Measurements from ENCODE around the gene BACH2.

BACH2 gene

DNA sequence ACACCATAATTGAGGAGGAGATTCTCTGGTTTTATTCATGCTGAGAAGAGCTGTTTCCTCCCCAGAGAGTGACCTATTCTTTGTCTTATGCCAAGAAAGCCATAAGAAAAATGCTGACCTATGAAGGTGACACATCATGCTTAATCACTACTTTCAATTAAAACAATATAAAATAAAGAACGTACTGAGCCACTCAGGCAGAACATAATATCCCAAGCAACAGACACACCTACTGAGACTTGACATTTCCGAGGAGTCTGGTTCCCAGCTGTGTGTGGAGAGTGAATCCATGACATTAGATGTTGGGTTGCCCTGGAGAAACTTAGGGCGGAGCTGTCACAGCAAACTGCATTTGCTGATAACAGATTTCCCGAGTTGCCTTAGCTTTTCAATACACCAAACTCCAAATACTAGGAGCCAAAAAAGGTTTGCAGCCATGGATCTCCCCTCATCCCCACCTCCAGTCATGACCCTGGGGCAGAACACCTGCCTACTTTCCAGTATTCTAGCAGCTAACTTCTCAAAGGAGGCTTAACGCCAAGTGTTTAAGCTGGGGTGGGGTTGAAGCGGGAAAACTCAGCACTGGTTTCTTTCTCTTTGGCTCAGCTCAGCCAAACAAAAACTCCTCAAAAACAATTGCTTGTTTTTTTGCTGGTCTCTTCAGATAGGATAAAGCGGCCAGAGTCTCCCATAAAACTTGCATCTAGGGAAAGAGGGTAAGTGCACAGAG, 92.2 kb downstream of the BACH2 start:
- Histone ChIP-seq H3K27me3 (ENCODE audit: control insufficient read depth in 5 of 5, insufficient read depth in 4 of 5, low read length in 5 of 5) (no peaks in the 10 kb centered on the region), H3K4me3 (ENCODE audit: low read depth in 1 of 5, low read length in 5 of 5) (no peak overlapping the region), H3K4me1 (ENCODE audit: control insufficient read depth in 5 of 5, insufficient read depth in 5 of 5, low read length in 5 of 5) (no peaks in the 10 kb centered on the region), H3K9ac (ENCODE audit: low read length in 5 of 5) (no peak overlapping the region), H3K27ac (ENCODE audit: low read depth, low read length) (no peak overlapping the region), H3K9me3 (ENCODE audit: control insufficient read depth in 5 of 5, low read length in 5 of 5) (no peaks in the 10 kb centered on the region), H3K36me3 (ENCODE audit: control insufficient read depth in 5 of 5, insufficient read depth in 5 of 5, low read length in 5 of 5) (no peaks in the 10 kb centered on the region)

DNA sequence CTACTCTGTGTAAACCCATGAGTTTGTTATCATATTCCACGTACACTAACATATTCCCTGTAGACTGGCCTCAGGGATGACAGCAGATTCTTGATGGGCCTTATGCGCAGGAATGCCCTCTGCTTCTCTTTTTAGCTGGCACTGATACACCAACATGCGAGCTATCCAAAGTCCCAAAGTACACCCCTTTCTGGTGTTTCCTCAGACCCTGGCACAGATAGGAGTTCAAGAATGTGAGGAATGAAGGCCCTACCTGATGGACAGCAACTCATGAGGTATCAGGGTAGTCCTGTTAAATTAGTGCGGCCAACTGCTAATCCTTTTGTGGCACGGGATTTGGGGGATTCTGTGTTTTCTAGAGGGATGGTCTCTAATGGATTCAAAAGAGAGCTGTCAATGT, 93.0 kb downstream of the BACH2 start:
- H3K4me1 ChIP-seq (ENCODE audit: control insufficient read depth in 5 of 5, insufficient read depth in 5 of 5, low read length in 5 of 5): no peaks in the 10 kb centered on the region

DNA sequence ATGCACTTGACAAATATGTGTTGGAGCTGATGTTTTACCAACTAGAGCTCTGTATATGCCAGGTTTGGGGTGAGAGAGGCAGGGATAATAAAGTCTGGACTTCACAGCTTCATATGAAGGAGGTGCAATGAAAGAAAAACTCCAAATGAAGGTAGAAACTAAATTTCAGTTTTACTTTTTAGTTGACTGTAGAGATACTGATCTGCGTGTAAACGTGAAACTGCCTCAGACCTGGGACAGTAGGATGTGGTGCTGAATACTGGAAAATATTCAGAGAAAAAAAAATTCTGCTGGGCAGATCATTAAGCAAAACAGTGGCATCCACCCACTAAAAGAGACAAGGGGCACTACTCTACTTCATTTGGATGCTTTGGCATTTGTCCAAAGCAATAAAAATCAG, 94.5 kb downstream of the BACH2 start:
- Histone ChIP-seq H3K9me3 (ENCODE audit: control insufficient read depth in 5 of 5, low read length in 5 of 5) (no peaks in the 10 kb centered on the region), H3K9ac (ENCODE audit: low read length in 5 of 5) (no peak overlapping the region), H3K27me3 (ENCODE audit: control insufficient read depth in 5 of 5, insufficient read depth in 4 of 5, low read length in 5 of 5) (no peaks in the 10 kb centered on the region), H3K4me1 (ENCODE audit: control insufficient read depth in 5 of 5, insufficient read depth in 5 of 5, low read length in 5 of 5) (no peaks in the 10 kb centered on the region), H3K27ac (ENCODE audit: low read depth, low read length) (no peak overlapping the region), H3K4me3 (ENCODE audit: low read depth in 1 of 5, low read length in 5 of 5) (no peak overlapping the region), H3K36me3 (ENCODE audit: control insufficient read depth in 5 of 5, insufficient read depth in 5 of 5, low read length in 5 of 5) (no peaks in the 10 kb centered on the region)

More for the DNA sequence above, 93.0 kb downstream of the BACH2 start:
- H3K4me3 ChIP-seq (ENCODE audit: low read depth in 1 of 5, low read length in 5 of 5): no peak overlapping the region
- H3K27me3 ChIP-seq (ENCODE audit: control insufficient read depth in 5 of 5, insufficient read depth in 4 of 5, low read length in 5 of 5): no peaks in the 10 kb centered on the region
- no peaks in the 10 kb centered on the region for H3K36me3 ChIP-seq (ENCODE audit: control insufficient read depth in 5 of 5, insufficient read depth in 5 of 5, low read length in 5 of 5)
- no peak overlapping the region for H3K27ac ChIP-seq (ENCODE audit: low read depth, low read length)
- H3K9me3 ChIP-seq (ENCODE audit: control insufficient read depth in 5 of 5, low read length in 5 of 5): no peaks in the 10 kb centered on the region
- H3K9ac ChIP-seq (ENCODE audit: low read length in 5 of 5): no peak overlapping the region

DNA sequence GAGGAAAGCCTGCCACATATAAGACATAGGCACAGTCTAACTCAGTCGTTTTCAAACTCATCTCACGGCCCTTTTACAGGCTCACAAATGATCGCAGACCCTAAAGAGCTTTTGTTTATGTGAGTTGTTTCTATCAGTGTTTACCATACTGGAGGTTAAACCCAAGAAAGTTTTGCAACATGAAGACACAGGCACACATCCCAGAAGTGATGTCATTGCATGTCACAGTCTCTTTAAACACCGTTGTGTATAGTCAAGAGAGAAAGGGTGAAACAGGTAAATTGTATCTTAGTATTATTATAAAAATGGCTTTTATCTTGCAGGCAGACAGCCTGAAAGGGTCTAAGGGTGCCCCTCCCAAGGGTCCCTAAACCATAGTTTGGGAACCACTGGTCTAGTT, 96.7 kb downstream of the BACH2 start:
- no peaks in the 10 kb centered on the region for H3K36me3 ChIP-seq (ENCODE audit: control insufficient read depth in 5 of 5, insufficient read depth in 5 of 5, low read length in 5 of 5)
- no peaks in the 10 kb centered on the region for H3K9me3 ChIP-seq (ENCODE audit: control insufficient read depth in 5 of 5, low read length in 5 of 5)
- no peak overlapping the region for H3K4me3 ChIP-seq (ENCODE audit: low read depth in 1 of 5, low read length in 5 of 5)
- H3K27ac ChIP-seq (ENCODE audit: low read depth, low read length): no peak overlapping the region
- no peaks in the 10 kb centered on the region for H3K27me3 ChIP-seq (ENCODE audit: control insufficient read depth in 5 of 5, insufficient read depth in 4 of 5, low read length in 5 of 5)
- H3K4me1 ChIP-seq (ENCODE audit: control insufficient read depth in 5 of 5, insufficient read depth in 5 of 5, low read length in 5 of 5): no peaks in the 10 kb centered on the region
- no peak overlapping the region for H3K9ac ChIP-seq (ENCODE audit: low read length in 5 of 5)

DNA sequence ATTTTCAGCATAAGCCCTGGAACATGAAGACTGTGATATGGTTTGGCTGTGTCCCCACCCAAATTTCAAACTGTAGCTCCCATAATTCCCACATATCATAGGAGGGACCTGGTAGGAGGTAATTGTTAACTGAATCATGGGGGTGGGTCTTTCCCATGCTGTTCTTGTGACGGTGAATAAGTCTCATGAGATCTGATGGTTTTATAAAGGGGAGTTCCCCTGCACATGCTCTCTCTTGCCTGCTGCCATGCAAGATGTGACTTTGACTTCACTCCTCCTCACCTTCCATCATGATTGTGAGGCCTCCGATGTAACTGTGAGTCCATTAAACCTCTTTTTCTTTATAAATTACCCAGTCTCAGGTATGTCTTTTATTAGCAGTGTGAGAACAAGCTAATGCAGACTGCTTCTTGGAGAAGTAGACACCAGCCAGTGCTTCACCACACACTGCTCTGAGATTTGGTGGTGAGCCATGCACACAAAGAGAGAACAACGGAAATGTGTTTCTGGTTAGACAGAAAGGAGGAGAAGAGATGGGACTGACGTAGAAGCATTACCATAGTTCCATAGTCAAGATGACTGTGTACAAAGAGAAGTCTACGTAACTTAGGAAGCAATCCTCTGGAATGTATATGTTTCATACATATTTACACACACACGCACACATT, 97.8 kb downstream of the BACH2 start:
- H3K4me1 ChIP-seq (ENCODE audit: control insufficient read depth in 5 of 5, insufficient read depth in 5 of 5, low read length in 5 of 5): no peaks in the 10 kb centered on the region
- no peaks in the 10 kb centered on the region for H3K36me3 ChIP-seq (ENCODE audit: control insufficient read depth in 5 of 5, insufficient read depth in 5 of 5, low read length in 5 of 5)
- H3K27ac ChIP-seq (ENCODE audit: low read depth, low read length): no peak overlapping the region
- H3K4me3 ChIP-seq (ENCODE audit: low read depth in 1 of 5, low read length in 5 of 5): no peak overlapping the region
- H3K9ac ChIP-seq (ENCODE audit: low read length in 5 of 5): no peak overlapping the region
- H3K27me3 ChIP-seq (ENCODE audit: control insufficient read depth in 5 of 5, insufficient read depth in 4 of 5, low read length in 5 of 5): no peaks in the 10 kb centered on the region
- H3K9me3 ChIP-seq (ENCODE audit: control insufficient read depth in 5 of 5, low read length in 5 of 5): no peaks in the 10 kb centered on the region

DNA sequence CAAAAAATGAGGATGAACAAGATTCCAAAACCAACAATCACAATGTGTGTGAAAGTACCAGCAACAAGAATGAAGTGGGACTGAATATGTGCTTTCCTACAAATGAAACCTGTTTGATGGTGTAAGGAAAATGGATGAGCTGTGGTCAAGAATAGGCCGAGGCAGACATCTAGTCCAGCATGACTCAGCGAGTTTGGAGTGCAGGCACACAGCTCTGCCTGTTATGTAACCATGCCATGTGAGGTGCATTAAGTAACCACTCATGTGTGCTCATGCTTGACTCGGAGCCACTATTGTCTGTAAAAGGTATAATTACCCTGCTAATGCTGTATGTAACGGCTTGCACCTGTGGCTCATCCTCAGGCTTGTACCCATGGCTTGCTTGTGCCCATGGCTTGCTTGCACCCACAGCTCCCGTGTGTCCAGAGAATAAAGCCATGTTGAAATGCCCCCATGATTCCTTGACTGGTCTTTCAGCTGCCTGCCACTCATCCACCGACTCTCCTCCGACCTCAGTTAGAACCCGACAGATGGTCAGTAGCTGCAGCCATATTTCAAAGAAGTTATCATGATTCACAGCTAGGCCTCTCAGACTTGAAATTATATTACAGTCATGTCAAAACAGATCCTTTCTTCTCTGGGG, 98.7 kb downstream of the BACH2 start:
- Histone ChIP-seq H3K27me3 (ENCODE audit: control insufficient read depth in 5 of 5, insufficient read depth in 4 of 5, low read length in 5 of 5) (no peaks in the 10 kb centered on the region), H3K9me3 (ENCODE audit: control insufficient read depth in 5 of 5, low read length in 5 of 5) (no peaks in the 10 kb centered on the region), H3K36me3 (ENCODE audit: control insufficient read depth in 5 of 5, insufficient read depth in 5 of 5, low read length in 5 of 5) (no peaks in the 10 kb centered on the region), H3K9ac (ENCODE audit: low read length in 5 of 5) (no peak overlapping the region), H3K4me1 (ENCODE audit: control insufficient read depth in 5 of 5, insufficient read depth in 5 of 5, low read length in 5 of 5) (no peaks in the 10 kb centered on the region), H3K27ac (ENCODE audit: low read depth, low read length) (no peak overlapping the region), H3K4me3 (ENCODE audit: low read depth in 1 of 5, low read length in 5 of 5) (no peak overlapping the region)

DNA sequence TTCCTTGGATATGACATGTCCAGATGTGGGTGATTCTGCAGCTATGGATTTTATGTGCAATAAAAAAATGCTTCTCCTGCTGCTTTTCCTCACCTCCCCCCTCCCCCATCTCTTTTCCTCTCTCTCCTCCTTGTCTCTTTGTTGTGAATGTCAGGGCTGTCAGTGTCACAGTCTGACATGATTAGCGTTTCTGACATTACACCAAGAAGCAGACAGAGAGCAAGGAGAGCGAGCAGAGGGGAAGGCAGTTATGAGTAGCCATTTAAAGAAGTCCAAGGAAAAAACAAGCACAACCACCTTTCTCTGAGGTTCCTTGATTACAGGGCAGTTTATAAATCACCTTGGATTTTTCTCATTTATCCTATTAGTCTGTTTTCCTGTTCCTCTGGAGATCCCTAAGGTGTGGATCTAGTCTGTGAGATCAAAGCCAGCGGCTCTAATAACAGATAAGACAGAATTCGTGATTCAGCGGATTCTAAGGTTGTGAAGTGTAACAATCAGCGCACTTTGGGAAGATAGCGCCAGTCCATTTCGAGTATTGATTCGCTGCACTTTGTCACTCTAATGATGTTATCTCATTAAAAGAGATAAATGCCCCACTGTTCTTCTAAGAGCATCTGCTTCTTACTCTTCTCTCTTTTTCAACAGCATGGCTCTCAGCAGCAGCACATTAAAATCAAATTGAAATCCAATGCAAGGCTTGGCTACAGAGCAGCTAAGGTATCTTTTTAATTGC, 101.4 kb downstream of the BACH2 start:
- H3K27ac ChIP-seq (ENCODE audit: low read depth, low read length): no peak overlapping the region

DNA sequence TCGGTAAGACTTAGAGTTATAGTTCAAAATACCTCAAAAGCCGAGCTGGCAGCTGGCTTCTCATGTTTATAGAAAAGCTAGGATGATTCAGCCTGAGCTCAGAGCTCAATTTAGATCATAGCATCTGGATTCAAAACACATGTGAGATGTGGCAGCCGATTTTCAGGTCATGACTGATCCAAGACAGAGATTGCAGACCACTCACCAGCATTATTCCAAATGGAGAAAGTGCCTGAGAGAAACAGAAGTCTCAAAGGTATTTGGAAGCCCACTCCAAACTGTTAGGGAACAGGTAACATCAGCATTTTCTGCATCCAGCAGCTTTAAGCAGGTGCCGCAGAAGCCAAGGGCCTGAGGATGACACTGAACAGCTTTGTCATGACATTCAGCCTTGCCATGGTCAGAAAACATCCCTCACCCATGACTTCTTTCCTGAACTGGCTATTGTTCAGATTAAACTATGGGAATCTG, 102.2 kb downstream of the BACH2 start:
- H3K4me1 ChIP-seq (ENCODE audit: control insufficient read depth in 5 of 5, insufficient read depth in 5 of 5, low read length in 5 of 5): no peaks in the 10 kb centered on the region
- H3K27ac ChIP-seq (ENCODE audit: low read depth, low read length): no peak overlapping the region
- H3K27me3 ChIP-seq (ENCODE audit: control insufficient read depth in 5 of 5, insufficient read depth in 4 of 5, low read length in 5 of 5): no peaks in the 10 kb centered on the region

More for the DNA sequence above, 101.4 kb downstream of the BACH2 start:
- Histone ChIP-seq H3K9me3 (ENCODE audit: control insufficient read depth in 5 of 5, low read length in 5 of 5) (no peaks in the 10 kb centered on the region), H3K4me1 (ENCODE audit: control insufficient read depth in 5 of 5, insufficient read depth in 5 of 5, low read length in 5 of 5) (no peaks in the 10 kb centered on the region), H3K36me3 (ENCODE audit: control insufficient read depth in 5 of 5, insufficient read depth in 5 of 5, low read length in 5 of 5) (no peaks in the 10 kb centered on the region), H3K4me3 (ENCODE audit: low read depth in 1 of 5, low read length in 5 of 5) (no peak overlapping the region), H3K27me3 (ENCODE audit: control insufficient read depth in 5 of 5, insufficient read depth in 4 of 5, low read length in 5 of 5) (no peaks in the 10 kb centered on the region), H3K9ac (ENCODE audit: low read length in 5 of 5) (no peak overlapping the region)

DNA sequence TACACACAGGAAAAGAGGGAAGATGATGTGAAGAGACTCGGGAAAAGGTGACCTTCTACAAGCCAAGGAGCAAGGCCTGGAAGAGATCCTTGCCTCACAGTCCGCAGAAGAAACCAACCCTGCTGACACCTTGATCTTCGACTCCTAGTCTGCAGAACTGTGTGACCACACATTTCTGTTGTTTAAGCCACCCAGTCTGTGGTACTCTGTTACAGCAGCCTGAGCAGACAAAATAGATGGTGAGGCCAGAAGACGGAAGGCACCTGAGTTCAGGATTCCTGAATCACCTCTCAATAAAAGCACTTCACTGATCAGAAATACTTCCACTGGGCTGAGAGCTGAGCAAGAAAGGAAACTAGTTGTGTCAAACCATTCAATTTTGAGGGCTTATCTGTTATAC, 103.3 kb downstream of the BACH2 start:
- Histone ChIP-seq H3K4me3 (ENCODE audit: low read depth in 1 of 5, low read length in 5 of 5) (no peak overlapping the region), H3K27ac (ENCODE audit: low read depth, low read length) (no peak overlapping the region), H3K9ac (ENCODE audit: low read length in 5 of 5) (no peak overlapping the region), H3K9me3 (ENCODE audit: control insufficient read depth in 5 of 5, low read length in 5 of 5) (no peaks in the 10 kb centered on the region), H3K36me3 (ENCODE audit: control insufficient read depth in 5 of 5, insufficient read depth in 5 of 5, low read length in 5 of 5) (no peaks in the 10 kb centered on the region), H3K27me3 (ENCODE audit: control insufficient read depth in 5 of 5, insufficient read depth in 4 of 5, low read length in 5 of 5) (no peaks in the 10 kb centered on the region), H3K4me1 (ENCODE audit: control insufficient read depth in 5 of 5, insufficient read depth in 5 of 5, low read length in 5 of 5) (no peaks in the 10 kb centered on the region)

More for the DNA sequence above, 102.2 kb downstream of the BACH2 start:
- Histone ChIP-seq H3K4me3 (ENCODE audit: low read depth in 1 of 5, low read length in 5 of 5) (no peak overlapping the region), H3K9me3 (ENCODE audit: control insufficient read depth in 5 of 5, low read length in 5 of 5) (no peaks in the 10 kb centered on the region), H3K9ac (ENCODE audit: low read length in 5 of 5) (no peak overlapping the region), H3K36me3 (ENCODE audit: control insufficient read depth in 5 of 5, insufficient read depth in 5 of 5, low read length in 5 of 5) (no peaks in the 10 kb centered on the region)

DNA sequence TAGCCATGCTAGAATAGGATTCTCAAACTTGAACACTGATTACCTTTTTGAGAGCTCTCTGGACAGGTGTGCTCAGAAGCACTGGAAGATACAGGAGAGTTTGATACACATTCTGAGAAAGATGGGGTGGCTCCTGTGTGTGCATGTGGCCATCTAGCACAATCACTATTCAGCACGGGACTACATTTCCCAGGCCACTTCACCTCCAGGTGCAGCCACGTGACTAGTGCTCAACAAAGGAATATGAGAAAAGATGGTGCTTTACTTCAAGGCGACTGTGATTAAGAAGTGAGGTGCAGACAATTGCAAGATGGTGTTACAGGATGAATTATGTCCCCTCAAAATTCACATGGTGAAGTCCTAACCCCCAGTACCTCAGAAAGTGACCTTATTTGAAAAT, 103.8 kb downstream of the BACH2 start:
- H3K9me3 ChIP-seq (ENCODE audit: control insufficient read depth in 5 of 5, low read length in 5 of 5): no peaks in the 10 kb centered on the region
- no peak overlapping the region for H3K9ac ChIP-seq (ENCODE audit: low read length in 5 of 5)
- H3K27me3 ChIP-seq (ENCODE audit: control insufficient read depth in 5 of 5, insufficient read depth in 4 of 5, low read length in 5 of 5): no peaks in the 10 kb centered on the region
- no peak overlapping the region for H3K4me3 ChIP-seq (ENCODE audit: low read depth in 1 of 5, low read length in 5 of 5)
- H3K4me1 ChIP-seq (ENCODE audit: control insufficient read depth in 5 of 5, insufficient read depth in 5 of 5, low read length in 5 of 5): peaks cover 0 to 2% (median 0%) of the 10 kb centered on the region in 5 donors
- no peak overlapping the region for H3K27ac ChIP-seq (ENCODE audit: low read depth, low read length)
- no peaks in the 10 kb centered on the region for H3K36me3 ChIP-seq (ENCODE audit: control insufficient read depth in 5 of 5, insufficient read depth in 5 of 5, low read length in 5 of 5)

Measured in subcutaneous abdominal adipose tissue (tissue), 5 donors.